ENCODE data around the gene VEGFA.

The VEGFA gene

GRCh38 chr6:43749461-43749860, 20.6 kb upstream of the VEGFA start:
- no peak for DNase-seq (ENCODE audit: extremely low read depth, low read depth)
- TF ChIP-seq, protein P1, sequence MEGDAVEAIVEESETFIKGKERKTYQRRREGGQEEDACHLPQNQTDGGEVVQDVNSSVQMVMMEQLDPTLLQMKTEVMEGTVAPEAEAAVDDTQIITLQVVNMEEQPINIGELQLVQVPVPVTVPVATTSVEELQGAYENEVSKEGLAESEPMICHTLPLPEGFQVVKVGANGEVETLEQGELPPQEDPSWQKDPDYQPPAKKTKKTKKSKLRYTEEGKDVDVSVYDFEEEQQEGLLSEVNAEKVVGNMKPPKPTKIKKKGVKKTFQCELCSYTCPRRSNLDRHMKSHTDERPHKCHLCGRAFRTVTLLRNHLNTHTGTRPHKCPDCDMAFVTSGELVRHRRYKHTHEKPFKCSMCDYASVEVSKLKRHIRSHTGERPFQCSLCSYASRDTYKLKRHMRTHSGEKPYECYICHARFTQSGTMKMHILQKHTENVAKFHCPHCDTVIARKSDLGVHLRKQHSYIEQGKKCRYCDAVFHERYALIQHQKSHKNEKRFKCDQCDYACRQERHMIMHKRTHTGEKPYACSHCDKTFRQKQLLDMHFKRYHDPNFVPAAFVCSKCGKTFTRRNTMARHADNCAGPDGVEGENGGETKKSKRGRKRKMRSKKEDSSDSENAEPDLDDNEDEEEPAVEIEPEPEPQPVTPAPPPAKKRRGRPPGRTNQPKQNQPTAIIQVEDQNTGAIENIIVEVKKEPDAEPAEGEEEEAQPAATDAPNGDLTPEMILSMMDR (IDR thresholded peaks at IDR 0.05; ENCODE audit: low read depth, low read length) = no peak

DNA sequence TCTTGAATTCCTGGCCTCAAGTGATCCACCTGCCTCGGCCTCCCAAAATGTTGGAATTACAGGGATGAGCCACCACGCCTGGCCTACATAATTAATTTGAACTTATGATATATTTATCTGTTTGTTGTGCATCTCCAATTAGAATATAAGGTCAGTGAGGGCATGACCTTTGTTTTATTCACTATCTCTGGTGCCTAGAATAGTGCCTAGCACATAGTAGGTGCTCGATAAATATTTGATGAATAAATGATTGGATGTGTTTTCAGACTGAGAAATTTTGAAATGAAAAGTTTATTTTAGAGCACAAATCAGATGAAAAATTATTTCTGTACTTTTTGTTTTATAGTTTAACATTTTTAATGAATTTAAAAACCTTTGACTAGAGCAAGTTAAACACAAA, 19.4 kb upstream of the VEGFA start:
- DNase-seq (ENCODE audit: extremely low read depth, low read depth) = no peak
- TF ChIP-seq, protein P1 (IDR thresholded peaks at IDR 0.05; ENCODE audit: low read depth, low read length) = no peak

DNA sequence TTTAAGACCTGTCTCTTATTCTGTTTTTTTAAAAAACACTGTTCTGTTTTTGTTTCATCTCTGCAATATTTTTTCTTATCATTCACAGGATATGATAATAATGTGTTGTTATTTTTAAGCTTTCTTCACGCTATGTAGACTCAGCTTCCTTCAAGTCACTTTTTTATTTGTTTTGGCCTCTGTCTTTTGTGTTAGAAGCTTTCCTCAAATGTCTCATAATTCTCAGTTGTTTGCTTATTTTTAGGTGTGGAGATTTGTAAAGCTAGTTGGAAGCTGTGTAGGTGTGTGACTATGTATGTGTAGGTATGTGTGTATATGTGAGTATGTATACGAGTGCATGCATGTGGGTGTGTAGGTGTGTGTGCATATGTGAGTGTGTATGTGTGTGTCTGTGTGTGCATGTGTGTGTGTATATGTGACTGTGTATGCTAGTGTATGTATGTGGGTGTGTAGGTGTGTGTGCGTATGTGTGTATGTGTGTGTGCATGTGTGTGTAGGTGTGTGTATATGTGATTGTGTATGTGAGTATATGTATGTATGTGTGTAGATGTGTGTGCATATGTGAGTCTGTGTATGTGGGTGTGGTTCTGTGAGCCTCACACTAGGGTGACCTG, 16.3 kb upstream of the VEGFA start:
- TF ChIP-seq, protein P1 (IDR thresholded peaks at IDR 0.05; ENCODE audit: low read depth, low read length) = no peak
- DNase-seq (ENCODE audit: extremely low read depth, low read depth) = no peak

DNA sequence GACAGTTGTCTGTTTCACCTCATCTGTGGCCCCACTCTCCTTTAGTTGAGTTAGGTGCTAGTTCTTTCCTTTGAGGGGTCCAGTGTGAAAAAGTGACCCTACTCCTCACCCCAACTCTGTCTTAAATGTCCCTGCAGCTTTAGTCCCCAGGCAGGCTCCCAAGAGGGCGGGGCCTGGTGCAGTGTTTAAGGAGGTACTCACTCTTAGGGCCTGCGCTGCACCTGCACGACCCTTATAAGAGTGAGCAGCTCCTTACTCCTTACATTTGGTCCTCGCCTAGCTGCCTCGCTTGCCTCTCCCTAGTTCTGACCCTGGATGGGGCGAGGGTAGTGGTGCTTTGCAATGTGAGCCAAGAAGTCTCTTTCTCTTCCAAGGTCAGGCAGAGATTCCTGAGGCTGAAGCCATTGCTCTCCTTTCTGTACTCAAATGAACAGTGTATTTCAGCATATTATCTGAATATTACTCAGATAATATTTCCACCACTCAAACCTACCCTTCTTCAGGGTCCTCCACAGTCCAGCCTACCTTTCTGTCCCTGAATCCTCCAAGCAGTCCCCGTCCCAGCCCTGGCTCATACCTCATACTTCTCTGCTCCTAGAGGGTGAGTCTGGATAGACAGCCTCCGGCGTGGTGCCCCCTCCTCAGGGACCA, 11.9 kb upstream of the VEGFA start:
- TF ChIP-seq, protein P1 (IDR thresholded peaks at IDR 0.05; ENCODE audit: low read depth, low read length) = no peak
- no peak for DNase-seq (ENCODE audit: extremely low read depth, low read depth)

GRCh38 chr6:43758617-43759050, 11.4 kb upstream of the VEGFA start:
- DNase-seq (ENCODE audit: extremely low read depth, low read depth) = no peak
- TF ChIP-seq, protein P1 (IDR thresholded peaks at IDR 0.05; ENCODE audit: low read depth, low read length) = peak; percentile 71

DNA sequence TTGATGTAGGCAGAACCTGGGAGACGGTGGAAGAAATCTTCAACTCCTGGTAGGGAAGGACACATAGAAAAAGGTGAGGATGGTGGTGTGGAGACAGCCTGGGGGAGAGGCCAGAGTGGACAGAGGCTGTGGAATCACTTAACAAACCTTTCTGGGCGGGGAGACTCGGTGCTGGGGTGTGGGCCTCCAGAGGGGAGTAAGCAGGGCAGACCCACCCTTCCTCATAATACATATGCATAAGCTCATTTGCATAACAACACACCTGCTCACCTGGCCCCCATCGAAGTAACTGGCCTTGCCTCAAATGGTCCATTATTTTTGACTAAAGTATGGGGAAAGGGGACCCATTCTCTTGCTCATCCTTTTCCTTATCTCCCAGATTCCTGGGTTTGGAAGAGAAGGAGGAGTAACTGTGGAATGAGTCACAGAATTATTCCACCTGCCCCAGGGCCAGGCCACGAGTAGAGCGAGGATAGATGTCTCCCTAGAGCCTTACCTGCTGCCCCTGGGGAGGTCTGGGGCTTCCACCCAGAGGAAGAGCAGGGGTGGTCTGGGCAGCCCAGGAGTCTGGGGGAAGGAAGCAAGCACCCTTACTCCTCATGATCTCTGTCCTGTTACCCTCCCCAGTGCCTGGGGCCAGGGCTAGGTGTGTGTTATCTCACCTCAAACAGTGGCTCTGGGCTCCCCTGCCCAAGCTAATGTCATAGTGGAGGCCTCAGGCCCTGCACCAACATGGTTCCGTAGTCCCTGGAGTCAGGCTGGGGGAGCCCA, 10.7 kb upstream of the VEGFA start:
- DNase-seq (ENCODE audit: extremely low read depth, low read depth) = no peak

More for the DNA sequence above, 10.7 kb upstream of the VEGFA start:
- TF ChIP-seq, protein P1 (IDR thresholded peaks at IDR 0.05; ENCODE audit: low read depth, low read length) = no peak

Data from AG09319 (cell line).